Stimulated activated CD8-positive, alpha-beta memory T cell treated with anti-CD3 and anti-CD28 coated beads, Interleukin-12 subunit alpha, Interleukin-12 subunit beta, amount 100 ng/mL, for 24 hours (primary cell): ENCODE results near the gene TMEM182.

ENCODE experiments used
- DNase-seq: peaks from one replicate; pipeline ENCODE4 v3.0.0-alpha.2; 2020; ENCODE audit errors: extremely low read depth

Gene TMEM182

DNA sequence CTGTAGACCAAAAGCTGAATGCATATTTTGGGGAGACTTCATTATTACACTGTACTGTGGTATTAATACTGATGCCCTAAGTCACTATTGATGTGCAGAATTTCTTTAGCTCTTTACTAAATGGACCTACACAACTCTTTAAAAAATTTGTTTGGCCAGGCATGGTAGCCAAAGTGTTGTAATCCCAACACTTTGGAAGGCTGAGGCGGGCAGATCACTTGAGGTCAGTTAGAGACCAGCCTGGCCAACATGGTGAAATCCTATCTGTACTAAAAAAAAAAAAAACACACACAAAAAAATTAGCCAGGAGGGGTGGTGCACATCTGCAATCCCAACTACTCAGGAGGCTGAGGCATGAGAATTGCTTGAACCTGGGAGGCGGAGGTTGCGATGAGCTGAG is 6.4 kb downstream of the TMEM182 start:
- DNase-seq = no peak

DNA sequence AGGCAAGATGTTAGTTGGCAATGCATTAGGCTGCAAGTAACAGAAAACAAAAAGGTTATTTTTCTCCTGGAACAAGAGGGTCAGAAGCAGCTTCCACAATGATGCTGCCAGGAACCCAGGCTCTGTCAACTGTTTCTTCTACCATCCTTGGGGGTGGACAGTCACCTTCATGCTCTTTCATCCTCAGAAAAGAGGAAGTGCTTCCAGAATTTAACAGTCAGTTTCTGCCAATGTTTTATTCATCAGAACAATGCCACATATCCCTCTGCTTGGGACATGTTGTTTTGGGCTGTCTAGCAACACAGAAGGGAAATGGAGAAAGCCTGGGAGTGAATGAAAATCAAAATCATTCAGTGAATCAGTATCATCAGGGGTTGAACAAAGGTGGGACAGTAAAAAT is 7.1 kb downstream of the TMEM182 start:
- DNase-seq = no peak

DNA sequence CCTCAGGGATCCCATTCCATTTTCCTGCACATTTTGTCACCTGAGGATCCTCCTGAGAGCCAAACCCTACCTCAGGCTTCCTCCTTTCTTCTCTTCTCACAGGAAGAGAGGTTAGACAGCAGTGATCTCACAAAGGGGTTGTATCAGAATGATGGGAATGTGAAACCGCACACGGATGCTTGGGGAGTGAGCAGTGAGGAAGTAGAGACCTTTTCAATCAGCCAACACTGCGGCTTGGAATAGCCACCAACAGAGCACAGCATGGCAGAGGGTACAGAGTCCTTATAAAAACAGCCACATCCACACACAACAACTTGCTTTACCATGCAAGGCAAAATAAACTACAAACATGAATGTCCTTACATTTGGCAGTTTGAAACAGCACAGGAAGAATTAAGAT is 8.7 kb downstream of the TMEM182 start:
- DNase-seq = no peak

GRCh38 chr2:102771114-102771513 is 9.3 kb downstream of the TMEM182 start:
- no peak for DNase-seq

DNA sequence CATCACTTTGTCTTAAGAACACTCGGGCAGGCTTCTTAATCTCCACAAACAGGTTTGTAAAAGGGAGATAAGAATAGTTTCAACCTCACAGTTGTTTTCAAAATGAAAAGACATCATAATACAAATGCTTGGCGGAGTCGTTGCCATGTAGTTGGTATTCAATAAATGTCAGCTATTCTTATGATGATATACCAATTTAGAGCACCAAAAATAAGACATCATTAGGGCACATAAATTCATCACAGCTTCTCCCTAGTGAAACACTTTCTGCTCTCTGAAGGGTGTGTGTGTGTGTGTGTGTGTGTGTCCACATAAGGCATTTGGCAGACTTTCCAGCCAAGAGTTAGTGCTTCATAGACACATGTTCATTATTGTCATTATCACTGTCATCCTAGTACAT is 10.8 kb downstream of the TMEM182 start:
- DNase-seq = no peak

DNA sequence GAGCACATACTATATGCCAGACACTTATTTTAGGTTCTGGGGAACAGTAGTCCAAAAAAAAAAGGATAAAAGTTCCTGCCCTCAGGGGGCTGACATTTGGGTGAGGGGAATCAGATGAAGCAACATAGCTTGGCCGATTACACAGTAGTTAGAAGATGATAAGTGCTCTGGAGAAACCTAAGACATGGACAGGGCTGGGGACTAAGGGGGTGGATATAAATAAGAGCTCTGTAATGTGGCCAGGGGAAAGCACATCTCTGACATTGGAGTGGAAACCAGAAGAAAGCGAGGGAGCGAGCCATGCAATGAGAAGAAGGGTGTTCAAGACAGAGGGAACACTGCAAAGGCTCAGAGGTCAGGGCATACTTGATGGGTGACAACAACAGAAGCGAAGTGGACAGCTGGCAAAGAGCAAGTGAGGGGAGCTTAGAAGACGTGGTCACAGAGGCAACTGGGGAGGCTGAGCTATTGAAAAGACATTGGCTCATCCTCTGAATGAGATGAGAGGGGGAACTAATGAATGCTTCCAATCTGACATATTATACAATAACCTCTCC is 11.4 kb downstream of the TMEM182 start:
- no peak for DNase-seq

DNA sequence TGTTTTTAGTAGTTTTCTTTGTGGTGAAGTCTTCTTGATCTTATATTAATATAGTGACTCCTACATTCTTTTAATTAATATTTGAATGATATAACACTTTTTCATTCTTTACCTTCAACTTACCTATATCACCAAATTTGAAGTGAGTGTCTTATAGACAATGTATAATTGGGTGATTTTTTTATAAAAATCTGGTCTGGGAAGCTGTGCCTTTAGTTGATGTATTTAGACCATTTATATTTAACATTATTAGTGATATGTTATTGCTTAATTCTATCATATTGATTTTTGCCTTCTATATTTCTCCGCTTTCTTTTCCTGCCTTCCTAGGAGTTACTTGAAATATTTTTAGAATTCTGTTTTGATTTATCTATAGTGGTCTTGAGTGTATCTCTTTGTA is 16.4 kb downstream of the TMEM182 start:
- DNase-seq = no peak

DNA sequence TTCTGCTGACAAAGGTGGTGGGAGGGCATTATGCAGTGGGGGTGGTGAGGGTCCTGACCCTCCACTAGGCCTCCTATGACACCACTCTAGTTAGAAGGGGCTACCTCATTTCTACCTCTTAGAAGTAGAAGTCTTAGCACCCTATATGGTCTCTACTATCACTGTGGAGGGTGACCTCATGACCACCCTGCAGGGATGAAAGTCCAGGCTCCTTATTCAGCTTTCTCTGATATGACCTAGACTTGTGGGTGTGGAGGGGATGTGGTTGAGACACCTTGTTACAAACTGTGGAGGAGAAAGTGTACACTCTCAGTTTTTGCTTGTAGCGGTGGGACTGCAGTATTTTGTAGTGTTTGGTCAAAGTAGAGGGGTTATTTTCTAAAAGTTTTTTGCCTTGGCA is 18.6 kb downstream of the TMEM182 start:
- no peak for DNase-seq

- DNase-seq = no peak
These were observed 20.4 kb downstream of the TMEM182 start for GRCh38 chr2:102782187-102782586.

GRCh38 chr2:102782933-102783332 is 21.1 kb downstream of the TMEM182 start:
- no peak for DNase-seq

GRCh38 chr2:102783506-102784183 is 21.8 kb downstream of the TMEM182 start:
- DNase-seq = no peak

GRCh38 chr2:102784940-102785339 is 23.1 kb downstream of the TMEM182 start:
- no peak for DNase-seq

GRCh38 chr2:102788216-102788884 is 26.5 kb downstream of the TMEM182 start:
- DNase-seq = no peak

DNA sequence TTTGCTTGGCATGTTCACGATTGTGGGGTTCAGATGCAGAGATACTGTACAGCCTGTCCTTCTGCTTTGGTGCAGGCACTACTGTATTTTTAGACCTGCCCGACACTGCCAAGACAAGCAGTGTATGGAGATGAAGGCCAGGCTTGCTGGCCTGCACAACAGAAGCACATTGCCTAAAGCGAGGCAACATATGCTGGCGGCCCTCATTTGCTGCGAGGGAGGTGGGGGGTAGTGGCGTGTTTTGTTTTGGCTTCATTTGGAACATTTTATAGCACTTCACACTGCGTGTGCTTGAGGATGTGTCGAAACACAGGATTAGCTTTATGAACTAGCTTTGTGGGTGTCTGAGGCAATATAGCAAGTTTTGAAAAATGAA is 27.0 kb downstream of the TMEM182 start:
- no peak for DNase-seq

DNA sequence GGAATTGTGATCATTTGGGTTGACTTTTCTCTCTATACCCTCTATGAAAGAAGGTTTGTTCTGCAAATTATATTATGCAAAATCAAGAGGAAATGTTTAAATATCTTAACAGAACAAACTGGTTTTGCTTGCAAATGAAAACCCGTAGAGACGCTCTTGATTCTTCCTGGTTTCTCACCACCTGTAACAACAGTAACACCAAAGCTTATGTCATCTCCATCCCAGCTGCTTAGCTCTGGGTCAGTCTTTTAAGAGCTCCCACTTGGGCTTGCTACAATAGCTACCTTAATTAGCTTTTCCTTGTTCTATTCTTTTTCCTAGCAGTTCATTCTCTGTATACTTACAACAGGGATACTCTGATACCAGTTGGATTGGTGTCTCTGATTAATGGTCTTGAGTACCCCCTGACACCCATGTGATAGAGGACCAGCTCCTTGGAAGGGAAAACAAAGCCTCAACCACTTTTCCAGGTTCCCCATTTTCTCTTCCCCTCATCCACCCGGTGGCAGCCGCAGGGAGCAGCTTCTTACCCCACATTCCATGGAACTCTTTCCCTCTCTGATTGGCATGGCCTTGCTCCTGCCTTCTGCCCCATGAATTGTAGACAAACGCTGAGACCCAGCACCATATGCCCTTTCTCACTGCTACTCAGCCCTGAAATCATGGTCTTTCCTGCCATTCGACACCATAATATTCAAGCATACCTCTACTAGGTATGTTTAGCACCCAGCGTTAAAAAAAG is 27.7 kb downstream of the TMEM182 start:
- DNase-seq = no peak

DNA sequence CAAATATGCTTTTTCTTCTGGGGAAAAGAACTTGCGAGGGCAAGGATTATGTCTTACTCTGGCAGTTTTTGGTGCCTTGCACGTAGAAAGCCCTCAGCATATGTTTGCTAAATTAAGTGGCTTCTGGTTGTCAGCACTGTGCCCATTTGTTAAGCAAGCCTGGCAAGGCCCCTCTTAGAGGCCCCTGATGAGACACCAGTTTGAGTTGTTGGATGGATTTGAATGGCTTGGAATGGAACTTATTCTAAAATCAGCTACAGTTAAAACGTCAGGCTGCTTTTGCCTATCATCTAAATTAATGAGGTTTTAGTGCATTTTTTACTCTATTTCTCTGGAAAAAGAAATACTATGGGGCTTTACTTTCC is 28.2 kb downstream of the TMEM182 start:
- no peak for DNase-seq

DNA sequence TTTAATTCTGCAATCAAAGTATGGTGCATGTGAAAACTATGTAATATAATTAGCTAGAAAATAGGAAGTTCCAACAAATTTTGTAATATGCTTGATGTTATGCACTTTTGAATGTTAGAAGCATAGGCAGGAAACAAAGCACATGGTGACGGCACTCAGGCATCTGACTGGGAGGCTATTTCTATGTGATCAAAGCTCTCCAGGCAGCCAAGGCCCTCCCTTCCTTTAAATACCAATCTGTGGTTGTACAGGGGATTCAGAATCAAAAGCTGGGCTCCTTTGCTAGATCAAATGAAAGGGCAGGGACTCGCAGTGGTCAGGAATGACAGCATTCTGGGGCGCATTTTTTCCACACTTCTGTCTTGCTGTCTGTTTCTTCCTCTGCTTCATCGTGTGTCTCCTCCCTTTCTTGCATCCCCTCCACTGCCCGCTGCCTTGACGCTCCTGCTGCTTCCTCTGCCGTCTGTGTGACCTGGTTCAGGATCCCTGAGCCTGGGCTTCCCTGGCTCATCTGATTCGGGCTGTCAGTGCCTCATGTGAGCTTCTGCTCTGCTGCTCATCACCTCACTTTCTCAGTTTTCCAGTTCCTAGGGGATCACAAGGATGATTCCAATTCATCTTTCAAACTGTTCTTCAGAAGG is 30.9 kb downstream of the TMEM182 start:
- no peak for DNase-seq

DNA sequence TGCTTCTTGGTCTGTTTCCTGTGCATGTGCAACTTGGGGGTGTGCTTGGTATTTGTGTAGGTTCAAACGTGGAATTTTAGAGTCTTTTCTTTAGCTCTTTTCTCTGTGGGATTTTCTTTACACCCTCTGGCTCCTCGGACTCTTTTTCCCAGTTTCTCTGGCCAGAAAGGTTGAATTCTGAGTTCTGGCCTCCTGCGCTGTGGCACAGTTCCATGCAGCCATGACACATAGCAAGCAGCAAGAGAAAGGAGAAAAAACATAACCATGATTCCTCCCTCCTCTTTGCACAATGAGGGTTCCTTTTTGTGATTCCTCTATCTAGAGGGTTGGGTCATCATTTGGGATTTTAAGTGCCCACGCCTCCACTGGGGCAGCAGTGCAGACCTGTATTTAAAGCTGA is 33.8 kb downstream of the TMEM182 start:
- no peak for DNase-seq

- DNase-seq = no peak
These were observed 34.5 kb downstream of the TMEM182 start for GRCh38 chr2:102796337-102796736.

GRCh38 chr2:102797486-102797885 is 35.7 kb downstream of the TMEM182 start:
- DNase-seq = no peak

GRCh38 chr2:102798181-102798580 is 36.4 kb downstream of the TMEM182 start:
- no peak for DNase-seq

- DNase-seq = no peak
These were observed 39.4 kb downstream of the TMEM182 start for GRCh38 chr2:102801098-102801718.
